Measurements from ENCODE around the gene PCDH9. TPM values are rescaled to one million over a fixed set of nuclear protein-coding genes. Genes with fewer than 3 reads are reported as not detected.

Gene PCDH9
- polyA plus RNA-seq, 1 experiment = 3.3 TPM

DNA sequence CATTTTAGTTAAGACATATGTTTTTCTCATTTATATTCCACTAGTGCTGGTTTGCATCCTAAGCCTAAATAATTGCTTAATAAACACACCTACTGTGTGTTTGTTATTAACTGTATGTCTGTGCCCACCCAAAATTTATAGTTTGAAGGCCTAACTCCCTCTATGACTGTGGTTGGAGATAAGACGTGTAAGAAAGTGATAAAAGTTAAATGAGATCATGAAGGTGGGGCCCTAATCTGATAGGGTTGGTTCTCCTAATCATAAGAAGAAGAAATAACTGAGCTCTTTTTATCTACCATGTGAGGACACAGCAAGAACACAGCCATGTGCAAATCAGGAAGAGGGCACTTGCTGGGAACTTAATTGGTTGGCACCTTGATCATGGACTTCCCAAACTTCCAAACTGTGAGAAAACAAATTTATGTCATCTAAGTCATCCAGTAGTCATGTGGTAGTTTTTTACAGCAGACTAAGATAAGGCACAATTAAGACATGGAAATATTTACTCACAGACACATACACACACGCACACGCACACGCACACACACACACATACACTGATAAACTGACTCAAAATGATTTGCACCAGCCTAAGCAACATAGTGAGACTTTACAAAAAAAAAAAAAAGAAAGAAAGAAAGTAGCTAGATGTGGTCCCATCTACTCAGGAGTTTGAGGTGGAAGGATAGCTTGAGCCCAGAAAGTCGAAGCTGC lies 662.1 kb downstream of the PCDH9 start:
- POLR2A ChIA-PET = no interaction called here
- no peak overlapping the region for H3K4me3 ChIP-seq (ENCODE audit: low read depth, low read length)
- H3K27me3 ChIP-seq (ENCODE audit: control insufficient read depth, insufficient read depth, low read length) = no peaks in the 10 kb centered on the region
- no peak overlapping the region for H3K27ac ChIP-seq (ENCODE audit: low read depth, low read length)
- TF ChIP-seq, protein P1, sequence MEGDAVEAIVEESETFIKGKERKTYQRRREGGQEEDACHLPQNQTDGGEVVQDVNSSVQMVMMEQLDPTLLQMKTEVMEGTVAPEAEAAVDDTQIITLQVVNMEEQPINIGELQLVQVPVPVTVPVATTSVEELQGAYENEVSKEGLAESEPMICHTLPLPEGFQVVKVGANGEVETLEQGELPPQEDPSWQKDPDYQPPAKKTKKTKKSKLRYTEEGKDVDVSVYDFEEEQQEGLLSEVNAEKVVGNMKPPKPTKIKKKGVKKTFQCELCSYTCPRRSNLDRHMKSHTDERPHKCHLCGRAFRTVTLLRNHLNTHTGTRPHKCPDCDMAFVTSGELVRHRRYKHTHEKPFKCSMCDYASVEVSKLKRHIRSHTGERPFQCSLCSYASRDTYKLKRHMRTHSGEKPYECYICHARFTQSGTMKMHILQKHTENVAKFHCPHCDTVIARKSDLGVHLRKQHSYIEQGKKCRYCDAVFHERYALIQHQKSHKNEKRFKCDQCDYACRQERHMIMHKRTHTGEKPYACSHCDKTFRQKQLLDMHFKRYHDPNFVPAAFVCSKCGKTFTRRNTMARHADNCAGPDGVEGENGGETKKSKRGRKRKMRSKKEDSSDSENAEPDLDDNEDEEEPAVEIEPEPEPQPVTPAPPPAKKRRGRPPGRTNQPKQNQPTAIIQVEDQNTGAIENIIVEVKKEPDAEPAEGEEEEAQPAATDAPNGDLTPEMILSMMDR (IDR thresholded peaks at IDR 0.05; ENCODE audit: low read depth, low read length) = no peak
- CTCF ChIA-PET = no interaction called here
- no peak for DNase-seq (ENCODE audit: low read depth, low spot score)
- no peaks in the 10 kb centered on the region for H3K9me3 ChIP-seq (ENCODE audit: control insufficient read depth, insufficient read depth, low read length)

DNA sequence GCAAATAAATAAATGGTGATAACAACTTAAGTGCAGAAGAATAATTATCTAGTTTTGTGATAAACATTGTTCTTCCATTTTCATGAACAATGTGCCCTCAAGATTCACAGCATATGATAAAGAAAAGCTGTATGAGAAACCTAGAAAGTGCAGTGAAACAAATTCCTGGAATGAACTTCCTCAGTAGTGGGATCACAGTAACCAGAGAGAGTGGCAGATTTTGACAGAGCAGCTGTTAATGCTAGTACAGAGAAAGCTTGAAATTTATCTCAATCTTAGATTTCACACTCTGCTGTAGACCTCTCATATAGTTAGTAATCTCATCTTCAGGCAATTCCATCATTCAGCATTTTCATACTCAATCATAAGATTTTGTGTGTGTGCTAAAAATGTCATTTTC lies 664.9 kb downstream of the PCDH9 start:
- POLR2A ChIA-PET = no interaction called here
- H3K9me3 ChIP-seq (ENCODE audit: control insufficient read depth, insufficient read depth, low read length) = peaks cover 6% of the 10 kb centered on the region; the same call in 1 of the 2 replicates
- no peak overlapping the region for H3K27ac ChIP-seq (ENCODE audit: low read depth, low read length)
- no peak for DNase-seq (ENCODE audit: low read depth, low spot score)
- no peak overlapping the region for H3K4me3 ChIP-seq (ENCODE audit: low read depth, low read length)
- no peaks in the 10 kb centered on the region for H3K27me3 ChIP-seq (ENCODE audit: control insufficient read depth, insufficient read depth, low read length)
- CTCF ChIA-PET = no interaction called here
- TF ChIP-seq, protein P1 (IDR thresholded peaks at IDR 0.05; ENCODE audit: low read depth, low read length) = no peak

DNA sequence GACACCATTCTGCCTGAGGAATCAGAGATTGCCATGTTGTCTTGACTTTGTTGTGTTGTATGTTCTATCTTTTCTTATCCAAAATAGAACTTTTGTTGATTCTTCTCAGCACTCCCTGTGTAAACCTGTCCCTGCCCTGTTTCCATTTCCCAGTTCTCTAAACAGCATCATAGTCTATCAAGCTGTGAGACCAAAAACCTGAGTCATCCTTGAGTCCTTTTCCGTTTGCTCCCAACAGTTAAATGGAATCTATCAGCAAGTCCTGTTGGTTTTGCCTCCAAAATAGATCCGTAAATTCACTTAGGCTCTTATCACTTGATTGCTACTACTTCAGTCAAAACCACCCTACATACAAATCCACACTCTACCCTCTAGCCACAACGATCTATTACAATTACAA lies 667.1 kb downstream of the PCDH9 start:
- TF ChIP-seq, protein P1 (IDR thresholded peaks at IDR 0.05; ENCODE audit: low read depth, low read length) = no peak
- DNase-seq (ENCODE audit: low read depth, low spot score) = no peak
- no peak overlapping the region for H3K27ac ChIP-seq (ENCODE audit: low read depth, low read length)
- no peak overlapping the region for H3K4me3 ChIP-seq (ENCODE audit: low read depth, low read length)
- CTCF ChIA-PET = no interaction called here
- no peaks in the 10 kb centered on the region for H3K27me3 ChIP-seq (ENCODE audit: control insufficient read depth, insufficient read depth, low read length)
- H3K9me3 ChIP-seq (ENCODE audit: control insufficient read depth, insufficient read depth, low read length) = peaks cover 6% of the 10 kb centered on the region; the same call in 1 of the 2 replicates
- POLR2A ChIA-PET = no interaction called here

GRCh38 chr13:66562054-66562453 lies 668.1 kb downstream of the PCDH9 start:
- Histone ChIP-seq H3K27ac (ENCODE audit: low read depth, low read length) (no peak overlapping the region), H3K9me3 (ENCODE audit: control insufficient read depth, insufficient read depth, low read length) (peaks cover 6% of the 10 kb centered on the region; the same call in 1 of the 2 replicates), H3K4me3 (ENCODE audit: low read depth, low read length) (no peak overlapping the region), H3K27me3 (ENCODE audit: control insufficient read depth, insufficient read depth, low read length) (no peaks in the 10 kb centered on the region)
- no peak for DNase-seq (ENCODE audit: low read depth, low spot score)
- CTCF ChIA-PET = no interaction called here
- POLR2A ChIA-PET = no interaction called here
- TF ChIP-seq, protein P1 (IDR thresholded peaks at IDR 0.05; ENCODE audit: low read depth, low read length) = no peak

- TF ChIP-seq, protein P1 (IDR thresholded peaks at IDR 0.05; ENCODE audit: low read depth, low read length) = no peak
- no peak for DNase-seq (ENCODE audit: low read depth, low spot score)
- POLR2A ChIA-PET = no interaction called here
- no peak overlapping the region for H3K27ac ChIP-seq (ENCODE audit: low read depth, low read length)
- no peaks in the 10 kb centered on the region for H3K27me3 ChIP-seq (ENCODE audit: control insufficient read depth, insufficient read depth, low read length)
- CTCF ChIA-PET = interaction anchor here (1.3 kb wide), 1 partner anchor 434 kb away, joined by 3 read pairs; no protein-coding TSS in a partner anchor
- H3K9me3 ChIP-seq (ENCODE audit: control insufficient read depth, insufficient read depth, low read length) = peaks cover 6% of the 10 kb centered on the region; the same call in 1 of the 2 replicates
- no peak overlapping the region for H3K4me3 ChIP-seq (ENCODE audit: low read depth, low read length)
Measured at GRCh38 chr13:66560991-66561390, 669.1 kb downstream of the PCDH9 start.

Measured in AG04450 (cell line).